HFF-Myc (cell line): ENCODE measurements around the gene ADARB2.
"Not testable (repeated sequence)": the region's sequence is repeated elsewhere in the genome, so short reads cannot be mapped to it uniquely, and the experiment has no call there.

ENCODE experiments used
- DNase-seq: peaks from one replicate; pipeline ENCODE4 v3.0.0-alpha.2; 2011; ENCODE audit warnings: low read depth; ENCODE audit errors: extremely low read depth
- H3K4me3 ChIP-seq: replicated peaks from 2 replicates; pipeline ENCODE4 v1.5.1; 2011; ENCODE audit warnings: low read depth, mild to moderate bottlenecking, control low read depth, low read length
- TF ChIP-seq, protein P1 (sequence below): IDR thresholded peaks from 2 replicates; pipeline ENCODE4 v1.5.1; 2012; ENCODE audit warnings: mild to moderate bottlenecking, low read depth, low read length, control low read depth; ENCODE audit errors: missing control alignments

ADARB2 gene

DNA sequence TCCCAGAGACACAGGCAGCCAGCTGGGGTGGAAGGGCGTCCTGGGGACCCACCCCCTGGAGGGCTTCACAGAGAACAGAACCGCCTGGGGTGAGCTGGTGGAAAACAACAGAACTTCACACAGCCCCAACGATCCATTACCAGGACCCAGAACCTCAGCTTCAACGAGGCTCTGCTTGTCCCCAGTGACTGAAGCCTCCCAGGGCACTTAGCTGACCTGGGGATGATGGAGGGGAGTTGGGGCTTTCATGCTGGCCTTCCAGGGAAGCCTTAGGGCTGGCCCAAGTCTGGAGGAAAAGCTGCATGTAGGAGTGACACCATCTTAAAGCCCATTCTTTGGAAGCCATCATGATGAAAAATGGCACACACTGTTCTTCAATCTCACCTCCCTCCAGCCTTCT is 381.0 kb downstream of the ADARB2 start:
- no peak overlapping the region for H3K4me3 ChIP-seq
- TF ChIP-seq, protein P1, sequence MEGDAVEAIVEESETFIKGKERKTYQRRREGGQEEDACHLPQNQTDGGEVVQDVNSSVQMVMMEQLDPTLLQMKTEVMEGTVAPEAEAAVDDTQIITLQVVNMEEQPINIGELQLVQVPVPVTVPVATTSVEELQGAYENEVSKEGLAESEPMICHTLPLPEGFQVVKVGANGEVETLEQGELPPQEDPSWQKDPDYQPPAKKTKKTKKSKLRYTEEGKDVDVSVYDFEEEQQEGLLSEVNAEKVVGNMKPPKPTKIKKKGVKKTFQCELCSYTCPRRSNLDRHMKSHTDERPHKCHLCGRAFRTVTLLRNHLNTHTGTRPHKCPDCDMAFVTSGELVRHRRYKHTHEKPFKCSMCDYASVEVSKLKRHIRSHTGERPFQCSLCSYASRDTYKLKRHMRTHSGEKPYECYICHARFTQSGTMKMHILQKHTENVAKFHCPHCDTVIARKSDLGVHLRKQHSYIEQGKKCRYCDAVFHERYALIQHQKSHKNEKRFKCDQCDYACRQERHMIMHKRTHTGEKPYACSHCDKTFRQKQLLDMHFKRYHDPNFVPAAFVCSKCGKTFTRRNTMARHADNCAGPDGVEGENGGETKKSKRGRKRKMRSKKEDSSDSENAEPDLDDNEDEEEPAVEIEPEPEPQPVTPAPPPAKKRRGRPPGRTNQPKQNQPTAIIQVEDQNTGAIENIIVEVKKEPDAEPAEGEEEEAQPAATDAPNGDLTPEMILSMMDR = no peak
- DNase-seq = no peak

DNA sequence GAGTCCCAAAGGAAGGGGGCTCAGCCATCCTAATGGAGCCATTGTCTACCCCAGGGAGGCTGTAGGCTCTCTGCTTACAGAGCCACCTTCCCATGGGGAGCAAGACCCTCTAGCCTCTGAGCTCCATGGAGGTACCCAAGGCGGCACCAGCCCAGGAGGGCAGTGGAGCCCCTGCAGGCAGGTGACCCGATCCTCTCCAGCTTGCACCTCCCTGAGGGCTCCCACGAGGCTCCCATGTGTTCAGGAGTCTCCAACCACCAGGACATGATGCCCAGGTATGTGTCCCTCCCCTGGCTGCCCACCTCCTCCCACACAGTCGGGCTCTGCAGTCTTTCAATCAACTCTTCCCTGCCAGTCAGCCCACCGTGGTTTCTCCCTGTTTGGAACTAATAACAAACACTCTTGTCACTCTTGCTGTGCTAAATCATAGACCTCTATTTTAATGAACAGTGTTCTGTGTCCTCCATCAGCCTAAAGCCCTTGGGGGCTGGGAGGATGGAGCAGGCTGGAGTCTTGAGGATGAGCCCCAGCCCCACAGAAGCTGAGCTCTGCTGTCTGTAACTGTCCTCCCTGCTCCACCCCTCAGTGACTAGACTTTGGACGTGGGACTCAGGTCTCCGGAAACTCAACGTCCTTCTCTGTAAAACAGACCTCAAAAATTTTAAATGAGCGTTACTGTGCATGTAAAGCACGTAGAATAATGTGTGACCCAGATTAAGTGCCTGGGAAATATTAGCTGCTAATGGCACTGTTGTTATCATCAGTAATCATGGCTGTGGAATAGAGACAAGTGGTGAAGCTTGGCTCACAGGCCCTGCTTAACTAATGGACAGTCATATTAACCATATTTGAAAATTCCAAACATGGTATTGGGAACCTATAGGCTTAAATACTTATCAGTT is 382.3 kb downstream of the ADARB2 start:
- H3K4me3 ChIP-seq = no peak overlapping the region
- DNase-seq = no peak
- TF ChIP-seq, protein P1 = no peak

DNA sequence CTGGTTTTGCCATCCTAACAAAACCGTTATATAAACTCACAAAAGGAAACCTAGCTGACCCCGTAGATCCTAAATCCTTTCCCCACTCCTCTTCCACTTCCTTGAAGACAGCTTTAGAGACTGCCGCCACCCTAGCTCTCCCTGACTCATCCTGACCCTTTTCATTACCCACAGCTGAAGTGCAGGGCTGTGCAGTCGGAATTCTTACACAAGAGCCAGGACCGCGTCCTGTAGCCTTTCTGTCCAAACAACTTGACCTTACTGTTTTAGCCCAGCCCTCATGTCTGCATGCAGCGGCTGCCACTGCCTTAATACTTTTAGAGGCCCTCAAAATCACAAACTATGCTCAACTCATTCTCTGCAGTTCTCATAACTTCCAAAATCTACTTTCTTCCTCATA is 385.0 kb downstream of the ADARB2 start:
- not testable (repeated sequence) for DNase-seq, H3K4me3 ChIP-seq

DNA sequence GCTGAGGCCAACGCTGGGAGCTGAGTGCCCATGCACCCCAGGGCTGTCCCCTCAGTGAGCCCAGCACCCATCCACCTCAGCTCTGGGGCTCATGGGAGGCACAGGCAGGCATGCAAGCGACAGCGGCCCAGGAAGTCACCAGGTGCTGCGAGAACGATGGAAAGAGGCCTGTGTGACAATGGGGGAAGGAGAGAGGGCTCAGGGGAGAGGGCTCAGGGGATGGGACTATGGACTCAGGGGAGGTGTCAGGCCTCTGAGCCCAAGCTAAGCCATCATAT is 388.6 kb downstream of the ADARB2 start:
- no peak overlapping the region for H3K4me3 ChIP-seq
- DNase-seq = no peak
- TF ChIP-seq, protein P1 = no peak

DNA sequence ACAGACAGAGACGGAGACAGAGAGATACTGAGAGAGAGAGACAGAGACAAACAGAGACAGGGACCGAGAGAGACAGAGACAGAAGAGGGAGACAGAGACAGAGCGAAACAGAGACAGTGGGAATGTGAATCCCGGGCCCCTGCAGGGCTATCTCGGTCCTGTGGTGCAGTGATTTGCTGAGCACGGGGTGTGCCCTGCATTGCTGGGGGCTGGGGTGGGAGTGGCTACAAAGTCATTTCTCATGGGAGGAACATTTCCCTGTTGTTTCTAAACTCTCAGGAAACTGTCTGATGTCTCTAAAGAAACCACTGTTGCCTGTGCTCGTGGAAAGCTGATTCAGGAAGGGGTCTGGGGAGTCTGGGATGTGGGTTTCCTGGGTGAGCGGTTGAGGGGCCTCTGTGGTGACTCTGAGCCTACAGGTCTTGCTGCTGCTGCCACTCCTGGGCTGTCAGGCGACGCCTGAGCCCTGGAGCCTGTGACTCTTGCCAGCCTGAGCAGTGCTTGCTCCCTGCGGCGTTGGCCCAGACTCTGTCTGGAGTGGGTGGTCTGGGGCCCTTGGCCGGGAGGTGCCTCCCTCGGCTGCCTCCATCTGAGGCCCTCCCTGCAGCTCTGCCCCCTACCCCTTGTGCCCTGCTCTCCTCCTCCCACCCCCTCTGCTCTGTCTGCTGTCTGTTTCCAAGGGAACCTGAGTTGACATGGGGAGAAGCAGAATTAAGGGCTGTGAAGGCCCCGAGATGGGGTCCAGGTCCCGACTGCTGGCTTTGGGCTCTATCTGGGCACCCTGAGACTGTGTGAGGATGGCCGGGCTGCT is 389.2 kb downstream of the ADARB2 start:
- TF ChIP-seq, protein P1 = no peak
- DNase-seq = no peak
- no peak overlapping the region for H3K4me3 ChIP-seq

DNA sequence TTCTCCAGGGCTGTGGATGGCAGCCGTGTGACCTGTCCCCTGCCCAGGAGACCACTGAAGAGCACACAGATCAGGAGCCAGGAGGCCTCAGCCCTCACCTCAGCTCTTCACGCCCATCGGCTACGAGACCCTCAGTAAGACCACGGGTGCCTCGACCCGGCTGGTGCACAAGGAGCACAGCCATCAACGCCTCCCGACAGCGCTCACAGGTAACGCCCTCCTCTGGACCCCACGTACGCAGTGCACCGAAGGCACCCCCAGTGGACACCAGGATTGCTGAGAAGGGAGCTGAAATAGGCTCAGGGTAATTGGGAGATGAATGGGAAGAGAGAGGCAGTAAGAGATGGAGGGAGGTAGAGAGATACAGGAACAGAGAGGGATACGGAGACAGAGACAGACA is 389.8 kb downstream of the ADARB2 start:
- DNase-seq = no peak
- no peak overlapping the region for H3K4me3 ChIP-seq
- TF ChIP-seq, protein P1 = no peak

DNA sequence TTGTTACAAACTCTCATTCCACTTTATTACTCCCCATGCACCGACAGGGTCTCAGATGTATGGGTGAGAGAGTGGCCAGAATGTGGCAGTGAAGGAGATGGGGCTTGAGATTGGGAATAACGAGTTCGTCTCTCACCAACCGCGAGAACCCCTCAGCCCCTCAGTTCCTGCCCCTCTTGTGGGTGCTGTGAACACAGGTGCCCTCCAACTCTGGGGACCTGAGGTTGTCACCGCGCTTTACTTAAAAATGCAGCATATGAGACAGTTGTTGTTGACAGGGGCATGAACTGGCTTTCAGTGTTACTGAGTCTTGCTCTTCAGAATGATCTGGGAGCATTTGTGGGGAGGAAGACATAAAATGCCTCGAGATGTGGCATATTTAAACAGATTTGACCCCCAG is 391.1 kb downstream of the ADARB2 start:
- TF ChIP-seq, protein P1 = no peak
- no peak for DNase-seq
- no peak overlapping the region for H3K4me3 ChIP-seq
